Natural killer cell (primary cell): ENCODE measurements around the gene KIF5C. TPM values are rescaled to one million over a fixed set of nuclear protein-coding genes. Genes with fewer than 3 reads are reported as not detected.

Experiments
- ATAC-seq, 3 donors: fragments of 150-1000 bp in 2 of 3; fragments of 200-7000 bp in 1 of 3; cut with Tn5 transposase; 1 replicate in 1 of 3; 2 replicates in 2 of 3; pipeline ENCODE4 v1.10.0; 2021; ENCODE audit warnings: mild to moderate bottlenecking in 2 of 3, moderate library complexity in 2 of 3
- DNase-seq, 2 donors: peaks; one replicate each; pipeline versions ENCODE4 v3.0.0 to v3.0.0-alpha.2; 2013 to 2021; ENCODE audit warnings: mixed read lengths in 1 of 2
- H3K27ac ChIP-seq: one replicate; pipeline ENCODE4 v1.5.1; 2013; ENCODE audit warnings: mild to moderate bottlenecking, low read length
- H3K27me3 ChIP-seq: one replicate; pipeline ENCODE4 v1.6.1; 2013; ENCODE audit warnings: low read length; ENCODE audit not compliant: control insufficient read depth, insufficient read depth
- H3K36me3 ChIP-seq: one replicate; pipeline ENCODE4 v1.6.1; 2013; ENCODE audit warnings: low read length; ENCODE audit not compliant: control insufficient read depth, insufficient read depth
- H3K4me1 ChIP-seq: one replicate; pipeline ENCODE4 v1.6.1; 2013; ENCODE audit warnings: low read length; ENCODE audit not compliant: control insufficient read depth, insufficient read depth
- H3K4me3 ChIP-seq: one replicate; pipeline ENCODE4 v1.5.1; 2013; ENCODE audit warnings: low read length
- H3K9me3 ChIP-seq: one replicate; pipeline ENCODE4 v1.6.1; 2013; ENCODE audit warnings: low read length; ENCODE audit not compliant: control insufficient read depth, insufficient read depth
- H3K27ac Mint-ChIP-seq, 2 donors: one replicate each; pipeline ENCODE4 v1.8.0; 2022; ENCODE audit warnings: mild to moderate bottlenecking in 2 of 2, mixed read lengths in 2 of 2, moderate library complexity in 1 of 2
- H3K27me3 Mint-ChIP-seq, 2 donors: one replicate each; pipeline ENCODE4 v1.8.0; 2022; ENCODE audit warnings: low read depth in 2 of 2, mixed read lengths in 2 of 2
- H3K36me3 Mint-ChIP-seq: one replicate; pipeline ENCODE4 v1.8.0; 2022; ENCODE audit warnings: mixed read lengths
- H3K4me1 Mint-ChIP-seq, 2 donors: one replicate each; pipeline ENCODE4 v1.8.0; 2022; ENCODE audit warnings: mixed read lengths in 2 of 2
- H3K4me3 Mint-ChIP-seq: one replicate; pipeline ENCODE4 v1.8.0; 2022; ENCODE audit warnings: mild to moderate bottlenecking, moderate library complexity, mixed read lengths
- H3K9me3 Mint-ChIP-seq, 2 donors: one replicate each; pipeline ENCODE4 v1.8.0; 2022; ENCODE audit warnings: mixed read lengths in 2 of 2
- whole genome bisulfite sequencing: methylation state at CpG from one replicate; pipeline ENCODE4 v1.1.7; 2013; ENCODE audit warnings: missing lambda C conversion rate; ENCODE audit not compliant: insufficient coverage; 5-methylcytosine and 5-hydroxymethylcytosine counted together
- intact Hi-C: fragments of 100-400 bp; cut with micrococcal nuclease; formaldehyde crosslinking; loops from one replicate; pipeline ENCODE4 v1.14.2; 2022
- total RNA-seq, 4 donors: library from RNA; stranded (reverse); fragments of 120-200 nt in 1 of 4; gene quantifications; one replicate each; pipeline versions ENCODE4 v1.2.3 to v1.2.4, GENCODE V29; 2013 to 2022
- TF ChIP-seq, protein P1 (sequence below): fragments of 200-600 bp; IDR thresholded peaks from one replicate; pipeline ENCODE4 v1.8.0; 2022; ENCODE audit warnings: antibody characterized with exemption

Gene KIF5C
- total RNA-seq, 3 donors from 2014 or later (not counting 1 experiment from before 2014, with no cell fraction given) = 0.42 to 2.7 (median 1.8) TPM

DNA sequence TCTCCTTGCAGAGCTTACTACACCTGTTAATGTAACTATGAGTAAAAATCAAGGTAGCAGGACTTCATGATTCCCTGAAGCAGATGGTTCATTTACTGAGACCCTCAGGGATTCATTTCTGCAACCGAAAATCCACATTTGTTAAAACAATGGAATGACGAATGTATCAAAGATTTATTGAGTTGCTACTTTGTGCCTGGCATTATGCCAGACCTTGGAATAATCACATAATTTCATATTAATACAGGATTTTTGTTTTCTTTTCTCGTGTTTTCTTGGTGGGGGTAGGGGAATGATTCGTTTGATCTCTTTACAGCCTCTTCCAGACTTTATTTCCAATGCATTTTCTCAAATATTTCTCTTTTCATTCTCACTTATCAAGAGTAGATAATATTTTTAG, 8.9 kb upstream of the KIF5C start:
- H3K27me3 Mint-ChIP-seq = peaks cover 29 to 61% of the 10 kb centered on the region in 2 donors
- ATAC-seq (no peak), DNase-seq (no peak)
- Histone ChIP-seq H3K4me1 (no peaks in the 10 kb centered on the region), H3K27me3 (no peaks in the 10 kb centered on the region), H3K36me3 (no peaks in the 10 kb centered on the region), H3K9me3 (no peaks in the 10 kb centered on the region), H3K27ac (no peak overlapping the region), H3K4me3 (no peak overlapping the region)
- intact Hi-C loops = no loop called here
- no peak overlapping the region for H3K4me3 Mint-ChIP-seq
- TF ChIP-seq, protein P1, sequence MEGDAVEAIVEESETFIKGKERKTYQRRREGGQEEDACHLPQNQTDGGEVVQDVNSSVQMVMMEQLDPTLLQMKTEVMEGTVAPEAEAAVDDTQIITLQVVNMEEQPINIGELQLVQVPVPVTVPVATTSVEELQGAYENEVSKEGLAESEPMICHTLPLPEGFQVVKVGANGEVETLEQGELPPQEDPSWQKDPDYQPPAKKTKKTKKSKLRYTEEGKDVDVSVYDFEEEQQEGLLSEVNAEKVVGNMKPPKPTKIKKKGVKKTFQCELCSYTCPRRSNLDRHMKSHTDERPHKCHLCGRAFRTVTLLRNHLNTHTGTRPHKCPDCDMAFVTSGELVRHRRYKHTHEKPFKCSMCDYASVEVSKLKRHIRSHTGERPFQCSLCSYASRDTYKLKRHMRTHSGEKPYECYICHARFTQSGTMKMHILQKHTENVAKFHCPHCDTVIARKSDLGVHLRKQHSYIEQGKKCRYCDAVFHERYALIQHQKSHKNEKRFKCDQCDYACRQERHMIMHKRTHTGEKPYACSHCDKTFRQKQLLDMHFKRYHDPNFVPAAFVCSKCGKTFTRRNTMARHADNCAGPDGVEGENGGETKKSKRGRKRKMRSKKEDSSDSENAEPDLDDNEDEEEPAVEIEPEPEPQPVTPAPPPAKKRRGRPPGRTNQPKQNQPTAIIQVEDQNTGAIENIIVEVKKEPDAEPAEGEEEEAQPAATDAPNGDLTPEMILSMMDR = no peak
- H3K27ac Mint-ChIP-seq = no peak overlapping the region
- WGBS = 95% methylated on average over 2 of the region's 4 CpGs
- peaks cover 9% of the 10 kb centered on the region for H3K36me3 Mint-ChIP-seq
- peaks cover 0 to 4% of the 10 kb centered on the region in 2 donors for H3K4me1 Mint-ChIP-seq
- no peaks in the 10 kb centered on the region for H3K9me3 Mint-ChIP-seq

DNA sequence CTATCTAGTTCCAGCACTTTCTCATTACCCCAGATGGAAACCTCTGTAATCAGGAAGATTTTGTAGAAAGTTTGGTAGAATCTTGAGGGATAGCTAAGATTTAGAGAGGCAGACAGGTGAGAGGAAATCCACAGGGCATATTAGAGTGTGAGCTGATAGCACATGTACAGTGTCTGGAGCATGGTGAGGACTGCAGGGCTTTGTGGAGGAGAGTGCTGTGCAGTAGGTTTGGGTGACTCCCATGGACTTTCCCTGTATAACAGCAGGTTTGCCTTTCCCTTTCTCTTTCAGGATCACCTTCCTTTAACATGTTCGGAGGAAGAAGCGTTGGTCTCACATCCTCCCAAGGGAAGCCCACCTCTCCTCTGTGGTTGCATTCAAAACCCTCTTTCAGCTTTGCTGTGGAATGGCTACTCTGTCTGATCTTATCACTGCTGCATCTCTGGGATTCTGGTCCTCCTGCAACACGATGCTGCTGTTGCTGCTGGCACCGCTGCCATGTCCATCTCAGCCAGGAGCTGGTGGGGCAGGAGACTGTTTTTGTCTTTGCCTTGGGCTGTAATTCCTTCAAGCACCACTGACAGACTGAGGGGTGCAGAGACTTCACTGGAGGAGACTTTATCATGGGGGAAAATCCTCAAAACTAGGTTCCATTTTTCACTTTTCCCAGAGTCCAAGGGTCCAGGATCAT, 7.8 kb upstream of the KIF5C start:
- no peak overlapping the region for H3K4me3 ChIP-seq
- TF ChIP-seq, protein P1 = no peak
- ATAC-seq (no peak), DNase-seq (no peak)
- H3K4me3 Mint-ChIP-seq = no peak overlapping the region
- peaks cover 32 to 55% of the 10 kb centered on the region in 2 donors for H3K27me3 Mint-ChIP-seq
- H3K4me1 Mint-ChIP-seq = peaks cover 0 to 4% of the 10 kb centered on the region in 2 donors
- no peak overlapping the region for H3K27ac ChIP-seq
- intact Hi-C loops = no loop called here
- H3K27ac Mint-ChIP-seq = no peak overlapping the region
- peaks cover 9% of the 10 kb centered on the region for H3K36me3 Mint-ChIP-seq
- H3K36me3 ChIP-seq = no peaks in the 10 kb centered on the region
- WGBS = 83% methylated on average over 4 of the region's 4 CpGs
- no peaks in the 10 kb centered on the region for H3K4me1 ChIP-seq
- no peaks in the 10 kb centered on the region for H3K27me3 ChIP-seq
- H3K9me3 ChIP-seq = no peaks in the 10 kb centered on the region
- no peaks in the 10 kb centered on the region for H3K9me3 Mint-ChIP-seq

DNA sequence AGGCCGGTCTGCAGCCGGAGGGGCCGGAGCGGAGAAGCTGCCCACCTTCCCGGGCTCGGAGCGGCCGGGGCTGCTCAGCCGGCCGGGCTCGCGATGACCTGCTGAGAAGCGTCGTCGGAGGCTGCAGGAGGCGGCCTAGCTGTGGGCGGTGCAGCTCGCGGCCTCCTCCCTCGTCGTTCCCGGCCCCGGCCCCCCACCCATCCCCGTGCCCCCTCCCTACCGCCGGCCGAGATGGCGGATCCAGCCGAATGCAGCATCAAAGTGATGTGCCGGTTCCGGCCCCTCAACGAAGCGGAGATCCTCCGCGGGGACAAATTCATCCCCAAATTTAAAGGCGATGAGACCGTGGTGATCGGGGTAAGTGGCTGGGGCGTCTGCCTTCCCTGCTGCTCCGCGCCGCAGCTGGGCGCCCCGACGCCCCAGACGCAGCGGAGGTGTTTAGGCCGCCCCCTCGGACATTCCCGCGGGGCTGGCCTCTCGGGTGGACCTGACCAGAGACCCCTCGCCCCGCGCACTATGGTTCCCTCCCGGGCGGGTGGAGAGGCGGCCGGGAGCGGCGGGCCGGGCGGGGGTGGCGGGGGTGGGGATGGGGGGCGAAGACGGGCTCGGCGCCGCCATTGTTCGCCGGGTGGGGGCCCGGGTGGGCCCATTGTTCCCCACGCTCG, 492 bp downstream of the KIF5C start:
- intact Hi-C loops = no loop called here
- peak overlapping the region; percentile 26 for H3K4me3 ChIP-seq
- DNase-seq = peak in 1 of 2 donors; percentile 43
- H3K9me3 ChIP-seq = peaks cover 2% of the 10 kb centered on the region
- no peak overlapping the region for H3K27ac Mint-ChIP-seq
- TF ChIP-seq, protein P1 = no peak
- WGBS = 2% methylated on average over 64 of the region's 74 CpGs
- H3K36me3 Mint-ChIP-seq = no peaks in the 10 kb centered on the region
- H3K4me1 Mint-ChIP-seq = peaks cover 0 to 13% of the 10 kb centered on the region in 2 donors
- no peak overlapping the region for H3K27ac ChIP-seq
- no peaks in the 10 kb centered on the region for H3K9me3 Mint-ChIP-seq
- no peaks in the 10 kb centered on the region for H3K36me3 ChIP-seq
- H3K27me3 ChIP-seq = peaks cover 25% of the 10 kb centered on the region
- peaks cover 49% of the 10 kb centered on the region in 2 donors for H3K27me3 Mint-ChIP-seq
- H3K4me1 ChIP-seq = peaks cover 22% of the 10 kb centered on the region
- ATAC-seq = peak; percentile 14 to 27 (median 22)
- peak overlapping the region; percentile 40 for H3K4me3 Mint-ChIP-seq
